Measurements from ENCODE around the gene PRSS38. TPM values are rescaled to one million over a fixed set of nuclear protein-coding genes. Genes with fewer than 3 reads are reported as not detected.

PRSS38 gene
- total and polyA plus RNA-seq, 2 donors from 2014 or later = not detected

DNA sequence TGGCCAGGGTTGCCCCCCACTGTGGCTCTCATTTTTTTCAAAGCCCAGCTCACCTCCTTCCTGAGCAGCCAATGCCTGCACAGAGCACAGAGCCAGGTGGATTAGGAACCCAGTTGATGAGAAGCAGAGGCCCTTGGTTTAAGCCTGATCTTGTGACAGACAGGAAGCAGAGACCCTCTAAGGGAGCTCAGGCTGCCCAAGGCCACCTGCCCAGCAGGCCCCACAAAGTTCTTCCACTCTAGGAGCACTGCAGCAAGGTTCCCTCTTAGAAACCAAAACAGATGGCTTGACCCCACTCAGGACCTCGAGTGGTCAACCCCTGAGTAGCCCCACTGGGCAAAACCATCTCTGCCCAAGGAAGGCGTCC, 25.5 kb upstream of the PRSS38 start:
- no peak for DNase-seq

GRCh38 chr1:227790868-227791267, 24.6 kb upstream of the PRSS38 start:
- no peaks in the 10 kb centered on the region for H3K9me3 ChIP-seq (ENCODE audit: control insufficient read depth in 2 of 3, insufficient read depth in 1 of 3, low read length in 3 of 3)
- H3K9ac ChIP-seq (ENCODE audit: low read length in 3 of 3) = no peak overlapping the region
- no peak overlapping the region for H3K27ac ChIP-seq (ENCODE audit: low read depth in 2 of 2, low read length in 2 of 2)
- intact Hi-C loops (cut with DNase I) = no loop called here
- FAIRE-seq = no peak
- H3K36me3 ChIP-seq (ENCODE audit: control insufficient read depth in 2 of 3, insufficient read depth in 3 of 3, low read length in 3 of 3) = no peaks in the 10 kb centered on the region
- no peaks in the 10 kb centered on the region for H3K27me3 ChIP-seq (ENCODE audit: control insufficient read depth, insufficient read depth, low read length)
- TF ChIP-seq, protein P1, sequence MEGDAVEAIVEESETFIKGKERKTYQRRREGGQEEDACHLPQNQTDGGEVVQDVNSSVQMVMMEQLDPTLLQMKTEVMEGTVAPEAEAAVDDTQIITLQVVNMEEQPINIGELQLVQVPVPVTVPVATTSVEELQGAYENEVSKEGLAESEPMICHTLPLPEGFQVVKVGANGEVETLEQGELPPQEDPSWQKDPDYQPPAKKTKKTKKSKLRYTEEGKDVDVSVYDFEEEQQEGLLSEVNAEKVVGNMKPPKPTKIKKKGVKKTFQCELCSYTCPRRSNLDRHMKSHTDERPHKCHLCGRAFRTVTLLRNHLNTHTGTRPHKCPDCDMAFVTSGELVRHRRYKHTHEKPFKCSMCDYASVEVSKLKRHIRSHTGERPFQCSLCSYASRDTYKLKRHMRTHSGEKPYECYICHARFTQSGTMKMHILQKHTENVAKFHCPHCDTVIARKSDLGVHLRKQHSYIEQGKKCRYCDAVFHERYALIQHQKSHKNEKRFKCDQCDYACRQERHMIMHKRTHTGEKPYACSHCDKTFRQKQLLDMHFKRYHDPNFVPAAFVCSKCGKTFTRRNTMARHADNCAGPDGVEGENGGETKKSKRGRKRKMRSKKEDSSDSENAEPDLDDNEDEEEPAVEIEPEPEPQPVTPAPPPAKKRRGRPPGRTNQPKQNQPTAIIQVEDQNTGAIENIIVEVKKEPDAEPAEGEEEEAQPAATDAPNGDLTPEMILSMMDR (IDR thresholded peaks at IDR 0.05; ENCODE audit: borderline replicate concordance, extremely low read depth, insufficient read depth) = no peak
- H3K4me1 ChIP-seq (ENCODE audit: control insufficient read depth in 2 of 3, insufficient read depth in 2 of 3, low read depth in 1 of 3, low read length in 3 of 3) = peaks cover 0 to 11% (median 3%) of the 10 kb centered on the region in 3 donors
- DNase-seq = no peak
- H3K4me3 ChIP-seq (ENCODE audit: low read length in 3 of 3) = no peak overlapping the region

More for the DNA sequence above, 25.5 kb upstream of the PRSS38 start:
- Histone ChIP-seq H3K27me3 (ENCODE audit: control insufficient read depth, insufficient read depth, low read length) (no peaks in the 10 kb centered on the region), H3K36me3 (ENCODE audit: control insufficient read depth in 2 of 3, insufficient read depth in 3 of 3, low read length in 3 of 3) (no peaks in the 10 kb centered on the region), H3K4me3 (ENCODE audit: low read length in 3 of 3) (no peak overlapping the region), H3K9ac (ENCODE audit: low read length in 3 of 3) (no peak overlapping the region), H3K9me3 (ENCODE audit: control insufficient read depth in 2 of 3, insufficient read depth in 1 of 3, low read length in 3 of 3) (no peaks in the 10 kb centered on the region), H3K27ac (ENCODE audit: low read depth in 2 of 2, low read length in 2 of 2) (no peak overlapping the region), H3K4me1 (ENCODE audit: control insufficient read depth in 2 of 3, insufficient read depth in 2 of 3, low read depth in 1 of 3, low read length in 3 of 3) (peaks cover 0 to 11% (median 3%) of the 10 kb centered on the region in 3 donors)
- intact Hi-C loops (cut with DNase I) = no loop called here
- TF ChIP-seq, protein P1 (IDR thresholded peaks at IDR 0.05; ENCODE audit: borderline replicate concordance, extremely low read depth, insufficient read depth) = no peak
- FAIRE-seq = no peak

DNA sequence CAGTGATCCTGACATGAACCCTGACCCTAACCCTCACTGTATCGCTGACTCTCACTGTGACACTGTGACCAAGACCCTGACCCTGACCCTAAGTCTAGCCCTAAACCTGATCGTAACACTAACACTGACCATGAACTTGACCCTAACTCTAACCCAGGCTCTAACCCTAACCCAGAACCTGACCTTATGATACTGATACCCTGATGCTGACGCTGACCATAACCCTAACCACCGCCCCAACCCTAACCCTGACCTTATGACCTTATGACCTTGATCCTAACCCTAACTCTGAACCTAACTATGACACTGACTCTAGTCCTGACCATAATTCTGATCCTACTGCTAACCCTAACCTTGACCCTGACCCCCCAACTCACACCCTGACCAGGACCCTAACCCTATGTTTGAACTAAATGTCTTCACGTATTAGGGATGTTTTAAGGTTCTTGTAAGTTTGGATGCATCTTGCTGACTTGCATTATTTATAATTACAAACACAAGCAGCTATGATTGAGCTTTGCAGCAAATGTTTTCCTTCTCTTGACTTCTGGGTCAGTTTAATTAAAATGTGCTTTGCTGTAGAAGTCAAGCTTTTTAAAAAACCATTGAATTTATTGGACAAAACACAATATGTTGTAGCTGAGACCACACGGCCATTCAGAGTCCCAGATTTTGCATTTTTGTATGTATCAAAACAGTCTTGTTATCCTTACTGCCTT, 23.9 kb upstream of the PRSS38 start:
- no peak for FAIRE-seq
- Histone ChIP-seq H3K9me3 (ENCODE audit: control insufficient read depth in 2 of 3, insufficient read depth in 1 of 3, low read length in 3 of 3) (no peaks in the 10 kb centered on the region), H3K27me3 (ENCODE audit: control insufficient read depth, insufficient read depth, low read length) (no peaks in the 10 kb centered on the region), H3K4me1 (ENCODE audit: control insufficient read depth in 2 of 3, insufficient read depth in 2 of 3, low read depth in 1 of 3, low read length in 3 of 3) (peaks cover 0 to 6% (median 0%) of the 10 kb centered on the region in 3 donors), H3K4me3 (ENCODE audit: low read length in 3 of 3) (no peak overlapping the region), H3K36me3 (ENCODE audit: control insufficient read depth in 2 of 3, insufficient read depth in 3 of 3, low read length in 3 of 3) (no peaks in the 10 kb centered on the region), H3K27ac (ENCODE audit: low read depth in 2 of 2, low read length in 2 of 2) (no peak overlapping the region), H3K9ac (ENCODE audit: low read length in 3 of 3) (no peak overlapping the region)
- DNase-seq = peak in 2 of 5 donors; percentile 33 to 65
- intact Hi-C loops (cut with DNase I) = no loop called here
- TF ChIP-seq, protein P1 (IDR thresholded peaks at IDR 0.05; ENCODE audit: borderline replicate concordance, extremely low read depth, insufficient read depth) = no peak
